Liver (tissue), 9 donors: ENCODE measurements around the gene CTXND2. TPM values are rescaled to one million over a fixed set of nuclear protein-coding genes. Genes with fewer than 3 reads are reported as not detected.
"Not testable (repeated sequence)": the region's sequence is repeated elsewhere in the genome, so short reads cannot be mapped to it uniquely, and the experiment has no call there.

ENCODE experiments used
- DNase-seq: peaks from one replicate; pipeline ENCODE4 v3.0.0-alpha.2; 2017; ENCODE audit warnings: low spot score
- H3K27ac ChIP-seq, 2 donors: one replicate each; pipeline ENCODE4 v1.7.0; 2013; ENCODE audit warnings: inconsistent platforms in 2 of 2, low read length in 2 of 2, control low read depth in 1 of 2, low read depth in 1 of 2, mild to moderate bottlenecking in 1 of 2
- H3K27me3 ChIP-seq, 4 donors: one replicate each; pipeline versions ENCODE4 v1.6.1 to v1.7.0; 2013; ENCODE audit warnings: low read length in 3 of 4, inconsistent platforms in 1 of 4, mild to moderate bottlenecking in 1 of 4, moderate library complexity in 1 of 4; ENCODE audit not compliant: control insufficient read depth in 4 of 4, insufficient read depth in 4 of 4
- H3K36me3 ChIP-seq, 4 donors: one replicate each; pipeline versions ENCODE4 v1.6.1 to v1.7.0; 2013; ENCODE audit warnings: low read length in 3 of 4, mild to moderate bottlenecking in 3 of 4, low read depth in 1 of 4, moderate library complexity in 1 of 4; ENCODE audit not compliant: control insufficient read depth in 4 of 4, insufficient read depth in 3 of 4
- H3K4me1 ChIP-seq, 4 donors: one replicate each; pipeline versions ENCODE4 v1.6.1 to v1.7.0; 2013; ENCODE audit warnings: low read length in 3 of 4, mild to moderate bottlenecking in 3 of 4, moderate library complexity in 1 of 4; ENCODE audit not compliant: control insufficient read depth in 4 of 4, insufficient read depth in 4 of 4
- H3K4me3 ChIP-seq, 3 donors: one replicate each; pipeline versions ENCODE4 v1.6.1 to v1.7.0; 2013; ENCODE audit warnings: low read length in 3 of 3, control low read depth in 1 of 3, low read depth in 1 of 3, mild to moderate bottlenecking in 1 of 3
- H3K9ac ChIP-seq, 2 donors: one replicate each; pipeline ENCODE4 v1.7.0; 2013; ENCODE audit warnings: low read length in 2 of 2, mild to moderate bottlenecking in 2 of 2, moderate library complexity in 2 of 2, control low read depth in 1 of 2, low read depth in 1 of 2
- H3K9me3 ChIP-seq, 4 donors: one replicate each; pipeline versions ENCODE4 v1.6.1 to v1.7.0; 2013; ENCODE audit warnings: low read length in 3 of 4; ENCODE audit not compliant: control insufficient read depth in 4 of 4
- ATF3 ChIP-seq: IDR thresholded peaks from 2 replicates; pipeline ENCODE4 v1.6.1; 2016; ENCODE audit warnings: antibody characterized with exemption
- EGR1 ChIP-seq, 2 donors: IDR thresholded peaks; 2 replicates each; pipeline ENCODE4 v1.6.1; 2016 to 2018; ENCODE audit warnings: antibody characterized with exemption in 2 of 2, low read depth in 2 of 2
- FOXA2 ChIP-seq: IDR thresholded peaks from 2 replicates; pipeline ENCODE4 v1.6.1; 2016; ENCODE audit warnings: antibody characterized with exemption
- GABPA ChIP-seq, 2 donors: IDR thresholded peaks in 1 of 2; conservative IDR thresholded peaks in 1 of 2; 2 replicates each; pipeline ENCODE4 v1.6.1; 2016; ENCODE audit warnings: antibody characterized with exemption in 2 of 2, mild to moderate bottlenecking in 1 of 2, moderate library complexity in 1 of 2
- HNF4A ChIP-seq, 2 donors: conservative IDR thresholded peaks; 2 replicates each; pipeline ENCODE4 v1.6.1; 2016; ENCODE audit warnings: antibody characterized with exemption in 2 of 2, mild to moderate bottlenecking in 2 of 2
- HNF4G ChIP-seq: IDR thresholded peaks from 2 replicates; pipeline ENCODE4 v1.6.1; 2016; ENCODE audit warnings: antibody characterized with exemption
- JUND ChIP-seq, 2 donors: IDR thresholded peaks; 2 replicates each; pipeline ENCODE4 v1.6.1; 2016; ENCODE audit warnings: antibody characterized with exemption in 2 of 2
- MAX ChIP-seq: IDR thresholded peaks from 2 replicates; pipeline ENCODE4 v1.6.1; 2016; ENCODE audit warnings: antibody characterized with exemption
- NR2F2 ChIP-seq: IDR thresholded peaks from 2 replicates; pipeline ENCODE4 v1.6.1; 2016; ENCODE audit warnings: antibody characterized with exemption
- RAD21 ChIP-seq, 2 donors: IDR thresholded peaks; 2 replicates each; pipeline ENCODE4 v1.6.1; 2016; ENCODE audit warnings: antibody characterized with exemption in 2 of 2, mild to moderate bottlenecking in 2 of 2
- WGBS: extraction: QIAGEN DNeasy Blood & Tissue Kit; methylation state at CpG from one replicate; pipeline ENCODE4 v1.1.7; 2013; 5-methylcytosine and 5-hydroxymethylcytosine counted together
- polyA plus RNA-seq, 2 donors: library from polyadenylated mRNA; stranded (reverse) in 1 of 2; unstranded in 1 of 2; fragments of 200-250 nt in 1 of 2; fragments of >200 nt in 1 of 2; fragmentation: Nextera tagmentation in 1 of 2; extraction: Ambion mirVana in 1 of 2; gene quantifications; one replicate each; pipeline versions ENCODE4 v1.2.1 to v1.2.3, GENCODE V29; 2013 to 2015
- total RNA-seq, 2 donors: library from RNA; depleted of rRNA; stranded (reverse); fragments of >200 nt; gene quantifications; one replicate each; pipeline ENCODE4 v1.2.3, GENCODE V29; 2014
- TF ChIP-seq, protein P1 (sequence below): IDR thresholded peaks from 2 replicates; pipeline ENCODE4 v1.6.1; 2016; ENCODE audit warnings: antibody characterized with exemption
- TF ChIP-seq, protein P2 (sequence below): fragments of 150-350 bp; IDR thresholded peaks from 2 replicates; pipeline ENCODE4 v1.5.1; 2017; ENCODE audit warnings: improper control_type of control experiment, low read depth, low read length; ENCODE audit not compliant: missing input control
- donor health status: healthy.
- donor health status: healthy.
- donor health status: healthy.
- donor health status: healthy.
- donor health status: healthy.

Gene CTXND2
- total and polyA plus RNA-seq, 4 donors = not detected

DNA sequence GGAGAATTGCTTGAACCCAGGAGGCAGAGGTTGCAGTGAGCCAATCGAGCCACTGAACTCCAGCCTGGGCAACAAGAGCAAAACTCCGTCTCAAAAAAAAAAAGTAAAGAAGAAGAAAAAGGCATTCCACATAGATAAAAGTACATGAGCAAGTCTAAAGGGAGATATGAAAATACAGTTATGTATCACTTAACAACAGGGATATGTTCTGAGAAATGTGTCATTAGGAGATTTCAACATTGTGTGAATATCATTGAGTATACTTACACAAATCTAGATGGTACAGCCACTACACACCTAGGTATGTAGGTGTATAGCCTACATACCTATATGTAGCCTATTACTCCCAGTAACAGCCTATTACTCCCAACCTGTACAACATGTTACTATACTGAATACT lies 23.2 kb upstream of the CTXND2 start:
- H3K4me3 ChIP-seq = no peak overlapping the region
- H3K4me1 ChIP-seq = peaks cover 0 to under 1% (median 0%) of the 10 kb centered on the region in 4 donors
- 89% methylated on average over 2 of the region's 2 CpGs for WGBS
- no peak for DNase-seq
- no peaks in the 10 kb centered on the region for H3K9me3 ChIP-seq
- no peak for TF ChIP-seq FOXA2
- TF ChIP-seq, protein P1, sequence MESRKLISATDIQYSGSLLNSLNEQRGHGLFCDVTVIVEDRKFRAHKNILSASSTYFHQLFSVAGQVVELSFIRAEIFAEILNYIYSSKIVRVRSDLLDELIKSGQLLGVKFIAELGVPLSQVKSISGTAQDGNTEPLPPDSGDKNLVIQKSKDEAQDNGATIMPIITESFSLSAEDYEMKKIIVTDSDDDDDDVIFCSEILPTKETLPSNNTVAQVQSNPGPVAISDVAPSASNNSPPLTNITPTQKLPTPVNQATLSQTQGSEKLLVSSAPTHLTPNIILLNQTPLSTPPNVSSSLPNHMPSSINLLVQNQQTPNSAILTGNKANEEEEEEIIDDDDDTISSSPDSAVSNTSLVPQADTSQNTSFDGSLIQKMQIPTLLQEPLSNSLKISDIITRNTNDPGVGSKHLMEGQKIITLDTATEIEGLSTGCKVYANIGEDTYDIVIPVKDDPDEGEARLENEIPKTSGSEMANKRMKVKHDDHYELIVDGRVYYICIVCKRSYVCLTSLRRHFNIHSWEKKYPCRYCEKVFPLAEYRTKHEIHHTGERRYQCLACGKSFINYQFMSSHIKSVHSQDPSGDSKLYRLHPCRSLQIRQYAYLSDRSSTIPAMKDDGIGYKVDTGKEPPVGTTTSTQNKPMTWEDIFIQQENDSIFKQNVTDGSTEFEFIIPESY = no peak
- TF ChIP-seq HNF4A (conservative IDR thresholded peaks at IDR 0.05) = no peak
- no peak for TF ChIP-seq JUND (IDR thresholded peaks at IDR 0.05)
- TF ChIP-seq, protein P2, sequence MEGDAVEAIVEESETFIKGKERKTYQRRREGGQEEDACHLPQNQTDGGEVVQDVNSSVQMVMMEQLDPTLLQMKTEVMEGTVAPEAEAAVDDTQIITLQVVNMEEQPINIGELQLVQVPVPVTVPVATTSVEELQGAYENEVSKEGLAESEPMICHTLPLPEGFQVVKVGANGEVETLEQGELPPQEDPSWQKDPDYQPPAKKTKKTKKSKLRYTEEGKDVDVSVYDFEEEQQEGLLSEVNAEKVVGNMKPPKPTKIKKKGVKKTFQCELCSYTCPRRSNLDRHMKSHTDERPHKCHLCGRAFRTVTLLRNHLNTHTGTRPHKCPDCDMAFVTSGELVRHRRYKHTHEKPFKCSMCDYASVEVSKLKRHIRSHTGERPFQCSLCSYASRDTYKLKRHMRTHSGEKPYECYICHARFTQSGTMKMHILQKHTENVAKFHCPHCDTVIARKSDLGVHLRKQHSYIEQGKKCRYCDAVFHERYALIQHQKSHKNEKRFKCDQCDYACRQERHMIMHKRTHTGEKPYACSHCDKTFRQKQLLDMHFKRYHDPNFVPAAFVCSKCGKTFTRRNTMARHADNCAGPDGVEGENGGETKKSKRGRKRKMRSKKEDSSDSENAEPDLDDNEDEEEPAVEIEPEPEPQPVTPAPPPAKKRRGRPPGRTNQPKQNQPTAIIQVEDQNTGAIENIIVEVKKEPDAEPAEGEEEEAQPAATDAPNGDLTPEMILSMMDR = no peak
- TF ChIP-seq NR2F2 = no peak
- no peak for TF ChIP-seq MAX
- TF ChIP-seq GABPA (IDR thresholded peaks at IDR 0.05 in 1 of 2, conservative IDR thresholded peaks at IDR 0.05 in 1 of 2) = no peak
- no peaks in the 10 kb centered on the region for H3K27me3 ChIP-seq
- H3K27ac ChIP-seq = no peak overlapping the region
- H3K36me3 ChIP-seq = peaks cover 0 to 3% (median under 1%) of the 10 kb centered on the region in 4 donors
- no peak overlapping the region for H3K9ac ChIP-seq

- H3K4me1 ChIP-seq, H3K27ac ChIP-seq, H3K27me3 ChIP-seq, H3K4me3 ChIP-seq, H3K9ac ChIP-seq, DNase-seq, H3K9me3 ChIP-seq, H3K36me3 ChIP-seq: not testable (repeated sequence)
- WGBS = 78% methylated on average over 3 of the region's 3 CpGs
Observed at GRCh38 chr1:150864200-150864599, 22.7 kb upstream of the CTXND2 start.

GRCh38 chr1:150869683-150870082 lies 17.3 kb upstream of the CTXND2 start:
- no peak overlapping the region for H3K9ac ChIP-seq
- no peaks in the 10 kb centered on the region for H3K27me3 ChIP-seq
- no peak for DNase-seq
- H3K36me3 ChIP-seq = peaks cover 0 to 3% (median under 1%) of the 10 kb centered on the region in 4 donors
- H3K4me3 ChIP-seq = no peak overlapping the region
- no peak overlapping the region for H3K27ac ChIP-seq
- peaks cover 0 to 15% (median 7%) of the 10 kb centered on the region in 4 donors for H3K4me1 ChIP-seq
- H3K9me3 ChIP-seq = no peaks in the 10 kb centered on the region
- TF ChIP-seq JUND (IDR thresholded peaks at IDR 0.05) (no peak), EGR1 (IDR thresholded peaks at IDR 0.05; ENCODE audit: low read depth in 2 of 2) (no peak), MAX (no peak), RAD21 (IDR thresholded peaks at IDR 0.05) (no peak), HNF4G (no peak), ATF3 (no peak), HNF4A (conservative IDR thresholded peaks at IDR 0.05) (no peak)
